Sigmoid colon (tissue), 4 donors: ENCODE data around the gene XYLB.

Experiments
- CTCF ChIP-seq, 4 experiments: fragments of 450-650 bp in 3 of 4; fragments of 200-600 bp in 1 of 4; IDR thresholded peaks; one replicate each; pipeline ENCODE4 v1.5.1; 2016 to 2019; ENCODE audit warnings: antibody characterized with exemption in 4 of 4, mild to moderate bottlenecking in 3 of 4, moderate library complexity in 2 of 4
- EP300 ChIP-seq, 4 donors: sonication (generic); formaldehyde crosslinking; IDR thresholded peaks; one replicate each; pipeline ENCODE4 v1.6.1; 2017; ENCODE audit warnings: antibody characterized with exemption in 4 of 4
- POLR2A ChIP-seq, 2 donors: fragments of 450-650 bp; IDR thresholded peaks; one replicate each; pipeline ENCODE4 v1.6.1; 2016; ENCODE audit warnings: antibody characterized with exemption in 2 of 2, mild to moderate bottlenecking in 2 of 2, moderate library complexity in 2 of 2

GRCh38 chr3:38374221-38374620, 27.6 kb downstream of the XYLB start:
- TF ChIP-seq CTCF (IDR thresholded peaks at IDR 0.05) (no peak), POLR2A (IDR thresholded peaks at IDR 0.05) (no peak), EP300 (IDR thresholded peaks at IDR 0.05) (no peak)
